SH-SY5Y (cell line): Measurements from ENCODE around the gene EEPD1.

ENCODE experiments used
- GATA2 ChIP-seq: IDR thresholded peaks from 2 replicates; pipeline ENCODE4 v1.6.1; 2011; ENCODE audit warnings: mild to moderate bottlenecking, low read depth, low read length
- GATA3 ChIP-seq: IDR thresholded peaks from 2 replicates; pipeline ENCODE4 v1.6.1; 2011; ENCODE audit warnings: low read depth, mild to moderate bottlenecking, low read length, moderate library complexity

DNA sequence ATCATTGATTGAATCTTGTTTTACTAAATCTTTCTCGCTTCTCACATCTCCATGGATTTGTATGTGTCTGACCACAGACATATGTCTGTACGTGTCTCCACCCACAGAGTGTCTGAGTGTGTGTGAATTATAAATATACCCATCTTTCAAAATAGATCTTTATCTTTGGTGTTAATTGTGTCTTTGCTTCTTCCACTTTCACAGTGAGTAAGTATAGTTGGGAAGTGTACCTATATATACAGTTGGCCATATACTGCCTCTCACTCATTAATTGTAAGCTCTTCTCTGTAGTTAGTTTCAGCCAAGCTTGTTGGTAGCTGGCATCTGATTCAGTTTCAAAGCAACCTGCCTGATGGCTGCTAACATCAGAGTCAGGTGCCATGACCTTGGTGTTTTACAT, 18.4 kb downstream of the EEPD1 start:
- no peak for TF ChIP-seq GATA2
- TF ChIP-seq GATA3 = 0 out of 2 replicates have a peak, but pooled peaks have one; percentile 40
